HG03521 (cell line): ENCODE measurements around the gene LIPT1.
"Not testable (repeated sequence)": the region's sequence is repeated elsewhere in the genome, so short reads cannot be mapped to it uniquely, and the experiment has no call there.

Experiments
- ATAC-seq: cut with Tn5 transposase; IDR thresholded peaks from one replicate; pipeline ENCODE4 v1.9.1; 2021; ENCODE audit warnings: mild to moderate bottlenecking, moderate library complexity; ENCODE audit not compliant: unreplicated experiment

Gene LIPT1

GRCh38 chr2:99171377-99172140, 16.8 kb downstream of the LIPT1 start:
- no peak for ATAC-seq

GRCh38 chr2:99180755-99181623, 26.2 kb downstream of the LIPT1 start, which contains the start of the genes MITD1 and MRPL30:
Gene MITD1 (minus strand): TSS chr2:99181058. CDS start chr2:99180981, 77 bp downstream.
Gene MRPL30 (plus strand): TSS chr2:99181184. CDS start chr2:99186204, 5,020 bp downstream.
- ATAC-seq, result peak; percentile 92

- no peak for ATAC-seq
These were observed 26.8 kb downstream of the LIPT1 start for GRCh38 chr2:99181624-99182000.

- ATAC-seq, result no peak
These were observed 28.3 kb downstream of the LIPT1 start for GRCh38 chr2:99183025-99183424.

- ATAC-seq, result no peak
These were observed 30.0 kb downstream of the LIPT1 start for GRCh38 chr2:99184811-99185210.

GRCh38 chr2:99187011-99187410, 32.2 kb downstream of the LIPT1 start:
- ATAC-seq, result no peak

GRCh38 chr2:99188357-99188756, 33.6 kb downstream of the LIPT1 start:
- no peak for ATAC-seq

GRCh38 chr2:99190548-99190947, 35.8 kb downstream of the LIPT1 start:
- no peak for ATAC-seq

- not testable (repeated sequence) for ATAC-seq
These were observed 37.6 kb downstream of the LIPT1 start for GRCh38 chr2:99192364-99192763.

- ATAC-seq, result no peak
These were observed 43.5 kb downstream of the LIPT1 start for GRCh38 chr2:99198103-99198841.

- no peak for ATAC-seq
These were observed 45.5 kb downstream of the LIPT1 start for GRCh38 chr2:99200076-99200800.

- no peak for ATAC-seq
These were observed 47.4 kb downstream of the LIPT1 start for GRCh38 chr2:99201959-99202678.

- ATAC-seq, result no peak
These were observed 50.7 kb downstream of the LIPT1 start for GRCh38 chr2:99205491-99205890.
